Measurements from ENCODE around the gene MAST4.

Gene MAST4

DNA sequence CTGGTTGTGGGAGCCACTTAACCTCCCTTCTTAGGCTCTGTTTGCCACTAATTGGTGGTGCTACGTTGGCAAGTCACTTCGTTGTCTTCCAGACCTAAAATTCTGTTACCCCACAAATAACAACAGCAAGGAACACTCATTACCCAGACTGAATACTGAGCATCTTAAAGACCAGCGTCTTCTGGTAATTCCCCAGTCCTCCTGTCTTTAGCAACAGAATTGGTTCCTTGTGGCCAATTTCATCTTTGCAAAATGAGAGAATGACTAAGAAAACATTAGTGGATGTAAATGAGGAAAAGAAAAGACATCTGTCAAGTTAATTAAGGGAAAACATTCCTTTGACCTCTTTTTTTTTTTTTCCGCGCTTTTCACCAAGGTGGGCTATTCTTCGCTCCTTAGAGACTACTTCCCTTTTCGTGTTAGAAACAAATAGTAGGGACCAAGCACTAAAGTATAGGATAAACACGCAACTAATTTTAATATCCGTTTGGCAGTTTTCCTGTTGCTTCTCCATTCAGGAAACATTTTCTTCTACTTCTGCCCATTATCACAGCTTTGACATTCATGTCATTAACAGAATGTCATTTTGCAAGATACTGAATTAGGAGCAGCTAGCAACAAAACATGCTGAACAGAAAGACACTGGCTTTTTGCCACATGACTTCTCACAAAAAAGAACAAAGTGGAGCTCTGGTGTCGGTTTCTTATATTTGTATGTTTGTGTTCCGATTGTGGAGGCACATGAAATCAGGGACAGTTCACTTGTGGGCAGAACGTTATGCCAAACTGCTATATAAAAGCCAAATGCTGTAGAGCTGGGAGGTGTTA lies 446.2 kb downstream of the MAST4 start:
- no peak for DNase-seq (ENCODE audit: low read depth in 3 of 3)

- no peak for DNase-seq (ENCODE audit: low read depth in 3 of 3)
Observed at GRCh38 chr5:67043796-67044511, 447.8 kb downstream of the MAST4 start.

DNA sequence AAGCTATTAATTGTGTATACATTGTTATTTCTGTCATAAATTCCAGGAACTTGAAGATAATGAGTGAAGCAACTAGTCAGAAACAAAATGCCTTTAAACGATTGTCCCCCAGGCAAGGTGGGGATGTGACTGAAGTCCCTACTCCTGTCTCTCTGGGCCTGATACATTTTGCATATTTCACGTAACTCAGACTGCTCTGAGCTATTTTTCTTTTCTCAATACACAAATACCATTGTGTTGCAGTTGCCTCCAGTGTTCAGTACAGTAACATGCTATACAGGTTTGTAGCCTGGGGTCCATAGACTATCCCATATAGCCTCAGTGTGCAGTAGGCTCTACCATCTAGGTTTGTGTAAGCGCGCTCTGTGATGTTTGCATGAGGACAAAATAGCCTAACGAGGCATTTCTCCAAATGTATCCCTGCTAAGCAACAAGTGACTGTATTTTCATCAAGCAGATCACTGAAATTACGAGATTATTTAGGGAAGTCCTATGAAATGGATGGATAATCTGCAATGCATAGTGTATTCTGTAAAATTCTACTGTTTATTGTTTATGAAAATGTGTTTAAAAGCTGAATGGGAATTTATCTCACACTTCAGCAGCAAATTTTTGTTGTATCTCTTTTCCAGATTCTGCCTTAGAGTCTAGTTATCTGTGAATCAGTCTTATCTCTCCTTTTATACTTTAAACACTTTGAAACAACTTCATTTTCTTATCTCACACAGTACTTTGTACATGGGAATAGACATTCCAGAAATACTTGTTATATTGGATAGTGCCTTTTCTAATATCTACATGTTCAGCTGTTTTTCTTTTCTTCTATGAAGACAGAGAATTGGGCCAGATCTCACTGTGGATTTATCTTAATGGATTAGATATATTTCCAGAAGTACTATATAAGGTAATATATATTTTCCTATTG lies 449.9 kb downstream of the MAST4 start:
- no peak for DNase-seq (ENCODE audit: low read depth in 3 of 3)

GRCh38 chr5:67047160-67047559 lies 451.0 kb downstream of the MAST4 start:
- no peak for DNase-seq (ENCODE audit: low read depth in 3 of 3)

- DNase-seq (ENCODE audit: low read depth in 3 of 3), result no peak
Observed at GRCh38 chr5:67047616-67048015, 451.4 kb downstream of the MAST4 start.

- no peak for DNase-seq (ENCODE audit: low read depth in 3 of 3)
Observed at GRCh38 chr5:67050125-67050524, 453.9 kb downstream of the MAST4 start.

DNA sequence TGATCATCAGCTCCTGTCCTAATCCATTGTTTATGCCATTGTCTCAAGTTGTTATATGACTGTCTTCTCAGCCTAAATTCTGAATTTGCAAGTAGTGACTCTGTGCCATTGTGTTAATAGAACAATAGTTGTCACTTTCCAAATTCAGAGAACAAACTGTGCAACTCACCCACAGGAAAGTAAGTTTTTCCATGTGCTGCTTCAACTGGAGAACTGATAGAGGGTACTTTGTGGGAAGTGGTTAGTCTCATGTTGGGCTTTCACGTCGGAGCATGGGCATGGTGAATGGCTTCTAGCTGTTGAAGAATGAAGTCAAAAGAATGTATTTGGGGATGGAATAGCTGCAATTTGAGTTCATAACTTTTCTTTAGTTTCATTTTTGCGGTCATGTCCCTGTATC lies 454.4 kb downstream of the MAST4 start:
- no peak for DNase-seq (ENCODE audit: low read depth in 3 of 3)

DNA sequence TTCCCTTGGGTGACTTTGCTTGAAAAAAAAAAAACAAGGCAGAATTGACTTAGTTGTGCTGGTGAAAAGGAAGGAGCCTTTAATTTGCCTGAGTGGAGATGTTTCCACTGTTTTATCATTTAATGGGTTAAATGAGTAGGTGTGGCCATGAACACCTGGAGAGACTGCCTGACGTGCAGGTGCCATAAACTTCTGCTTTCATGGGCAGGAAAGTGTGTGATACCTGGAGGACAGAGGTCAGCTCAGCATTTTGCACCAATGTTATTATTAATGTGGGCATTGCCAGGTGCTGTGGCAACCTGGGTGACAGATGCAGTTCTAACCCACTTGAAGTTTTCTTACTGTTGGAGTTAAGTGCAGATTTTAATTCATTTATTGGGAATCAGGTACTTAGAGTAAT lies 455.0 kb downstream of the MAST4 start:
- no peak for DNase-seq (ENCODE audit: low read depth in 3 of 3)

DNA sequence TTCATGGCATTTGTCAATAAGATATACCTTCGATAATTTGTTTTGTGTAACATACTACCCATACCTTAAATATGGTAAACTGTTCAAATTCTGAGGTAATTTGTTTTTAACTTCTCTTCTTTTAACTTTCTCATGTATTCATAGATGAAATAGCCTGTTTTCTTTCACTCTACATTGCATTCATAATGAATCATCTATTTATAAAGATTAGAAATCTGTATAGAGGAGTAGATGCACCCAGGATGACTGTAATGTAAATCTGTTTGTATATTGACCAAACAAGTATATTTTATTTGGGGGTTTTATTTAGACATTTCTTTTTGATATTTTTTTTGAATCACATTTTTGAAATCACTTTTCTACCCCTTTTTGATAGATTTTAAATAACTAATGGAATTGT lies 455.8 kb downstream of the MAST4 start:
- no peak for DNase-seq (ENCODE audit: low read depth in 3 of 3)

- no peak for DNase-seq (ENCODE audit: low read depth in 3 of 3)
Observed at GRCh38 chr5:67053229-67053628, 457.0 kb downstream of the MAST4 start.

DNA sequence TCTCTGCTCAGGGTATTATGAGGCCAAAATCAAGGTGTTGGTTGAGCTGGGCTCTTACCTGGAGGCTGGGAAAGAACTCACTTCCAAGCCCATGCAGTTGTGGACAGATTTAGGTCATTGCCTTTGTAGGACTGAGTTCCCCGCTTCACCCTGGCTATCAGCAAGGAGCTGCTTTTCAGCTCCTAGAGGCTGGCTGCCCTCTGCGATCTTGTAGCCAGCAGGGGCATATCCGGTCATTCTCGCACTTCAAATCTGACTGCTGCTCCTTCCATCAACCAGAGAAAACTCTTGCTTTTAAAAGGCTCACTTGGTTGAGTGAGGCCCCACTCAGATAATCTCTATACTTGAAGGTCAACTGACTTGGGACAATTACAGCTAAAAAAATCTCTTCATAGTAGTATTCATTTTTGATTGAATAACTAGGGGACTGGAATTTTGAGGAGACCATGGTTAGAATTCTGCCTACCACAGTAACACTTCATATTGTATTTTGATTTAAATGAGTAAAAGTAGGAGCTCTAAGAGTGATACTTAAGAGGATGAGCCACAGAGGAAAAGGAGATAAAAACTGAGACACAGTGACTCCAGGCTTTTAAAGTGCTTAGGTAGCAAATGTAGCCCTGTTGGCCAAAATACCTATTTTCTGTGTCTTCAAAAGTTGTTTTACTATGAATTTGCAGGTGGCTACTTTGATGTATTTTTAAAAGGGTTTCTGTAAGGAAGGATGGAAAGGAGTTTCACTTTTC lies 463.0 kb downstream of the MAST4 start:
- DNase-seq (ENCODE audit: low read depth in 3 of 3), result no peak

GRCh38 chr5:67059744-67060490 lies 463.7 kb downstream of the MAST4 start:
- DNase-seq (ENCODE audit: low read depth in 3 of 3), result no peak

DNA sequence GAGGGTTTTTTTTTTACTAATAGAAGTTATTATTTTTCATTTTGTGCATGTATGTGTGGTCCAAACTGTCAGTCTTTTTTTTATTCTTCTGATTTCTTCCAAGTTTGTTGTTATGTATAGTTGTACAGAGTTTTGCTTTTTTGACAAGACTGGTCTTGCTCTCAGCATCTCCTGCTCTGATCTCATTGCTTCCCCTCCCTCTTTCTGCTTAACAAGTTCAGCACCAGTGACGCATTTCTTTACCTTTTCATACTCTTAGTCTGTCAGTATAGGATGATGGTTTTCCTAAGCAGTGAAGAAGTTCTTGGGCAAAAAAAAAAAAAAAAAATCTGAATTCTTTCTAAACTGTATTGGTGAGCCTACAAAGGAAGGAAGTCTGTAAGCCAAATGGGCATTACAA lies 465.3 kb downstream of the MAST4 start:
- no peak for DNase-seq (ENCODE audit: low read depth in 3 of 3)

GRCh38 chr5:67063055-67063454 lies 466.9 kb downstream of the MAST4 start:
- no peak for DNase-seq (ENCODE audit: low read depth in 3 of 3)

GRCh38 chr5:67063791-67064190 lies 467.6 kb downstream of the MAST4 start:
- DNase-seq (ENCODE audit: low read depth in 3 of 3), result no peak

DNA sequence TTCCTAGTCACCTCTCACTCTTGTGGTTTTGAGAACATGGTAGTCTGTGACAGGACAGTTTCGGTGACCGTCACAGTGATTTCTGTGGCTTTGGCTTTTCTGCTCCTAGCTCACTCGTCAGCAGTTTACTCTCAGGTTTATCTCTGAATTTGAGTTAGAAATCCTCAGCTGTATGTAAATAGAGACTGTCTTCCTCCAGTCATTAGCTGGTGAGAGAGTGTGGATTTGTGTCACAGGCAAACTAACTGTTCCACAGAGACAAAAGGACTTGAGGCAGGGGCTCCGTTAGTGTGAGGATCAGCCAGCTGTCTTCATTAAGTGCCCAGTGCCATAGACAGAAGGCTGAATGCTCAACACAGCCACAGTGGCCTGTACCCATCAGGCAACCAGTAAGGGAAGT lies 469.0 kb downstream of the MAST4 start:
- no peak for DNase-seq (ENCODE audit: low read depth in 3 of 3)

GRCh38 chr5:67065696-67066095 lies 469.5 kb downstream of the MAST4 start:
- no peak for DNase-seq (ENCODE audit: low read depth in 3 of 3)

- no peak for DNase-seq (ENCODE audit: low read depth in 3 of 3)
Observed at GRCh38 chr5:67066815-67067214, 470.6 kb downstream of the MAST4 start.

- DNase-seq (ENCODE audit: low read depth in 3 of 3), result no peak
Observed at GRCh38 chr5:67073045-67073680, 477.0 kb downstream of the MAST4 start.

DNA sequence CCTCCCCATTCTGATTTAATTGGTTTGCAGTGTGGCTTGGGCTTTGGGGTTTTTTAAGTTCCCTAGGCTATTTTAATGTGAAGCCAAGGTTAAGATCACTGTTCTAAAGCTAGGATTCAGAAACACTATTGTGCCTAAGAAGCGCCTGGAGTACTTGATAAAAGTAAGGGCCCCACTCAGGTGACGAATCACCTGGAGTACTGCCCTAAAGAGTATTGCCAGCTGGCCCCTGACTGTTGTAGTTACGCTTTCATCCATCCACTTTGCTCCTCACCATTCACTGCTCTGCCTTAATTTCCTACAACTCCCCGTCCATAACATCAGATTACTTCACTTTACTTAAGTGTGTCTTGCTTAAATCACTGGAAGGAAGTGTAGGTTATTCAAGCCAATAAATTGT lies 481.1 kb downstream of the MAST4 start:
- no peak for DNase-seq (ENCODE audit: low read depth in 3 of 3)
